Thyroid gland (tissue), 4 donors: ENCODE results near the gene STEAP1B. TPM values are rescaled to one million over a fixed set of nuclear protein-coding genes. Genes with fewer than 3 reads are reported as not detected.

Experiments
- DNase-seq, 2 donors: peaks; one replicate each; pipeline ENCODE4 v3.0.0-alpha.2; 2019
- H3K27ac ChIP-seq, 3 donors: fragments of 200-600 bp; sonication (generic); 1 replicate in 2 of 3; 2 replicates in 1 of 3; pipeline ENCODE4 v1.5.1; 2016 to 2019; ENCODE audit warnings: mild to moderate bottlenecking in 1 of 3, moderate library complexity in 1 of 3
- H3K27me3 ChIP-seq: fragments of 200-600 bp; sonication (generic); one replicate; pipeline ENCODE4 v1.5.1; 2019
- H3K36me3 ChIP-seq, 2 donors: fragments of 200-600 bp; sonication (generic); one replicate each; pipeline ENCODE4 v1.5.1; 2016 to 2019
- H3K4me1 ChIP-seq, 2 donors: fragments of 200-600 bp; sonication (generic); one replicate each; pipeline ENCODE4 v1.5.1; 2017 to 2019
- H3K4me3 ChIP-seq, 3 donors: fragments of 200-600 bp; sonication (generic); replicated peaks in 1 of 3; 1 replicate in 2 of 3; 2 replicates in 1 of 3; pipeline ENCODE4 v1.5.1; 2016; ENCODE audit warnings: mild to moderate bottlenecking in 1 of 3
- H3K9me3 ChIP-seq: fragments of 200-600 bp; sonication (generic); one replicate; pipeline ENCODE4 v1.5.1; 2017
- CTCF ChIP-seq, 6 experiments: fragments of 200-600 bp in 3 of 6; fragments of 450-650 bp in 3 of 6; sonication (generic) in 3 of 6; IDR thresholded peaks; one replicate each; pipeline ENCODE4 v1.5.1; 2016 to 2019; ENCODE audit warnings: antibody characterized with exemption in 6 of 6, mild to moderate bottlenecking in 2 of 6, inconsistent platforms in 1 of 6, moderate library complexity in 1 of 6
- POLR2A ChIP-seq, 2 donors: fragments of 450-650 bp; IDR thresholded peaks; one replicate each; pipeline ENCODE4 v1.6.1; 2017; ENCODE audit warnings: antibody characterized with exemption in 2 of 2, mild to moderate bottlenecking in 2 of 2, moderate library complexity in 1 of 2
- WGBS, 2 donors: methylation state at CpG; one replicate each; pipeline ENCODE4 v1.1.5; 2017; 5-methylcytosine and 5-hydroxymethylcytosine counted together
- intact Hi-C: fragments of 100-400 bp; cut with DNase I; formaldehyde crosslinking; loops from one replicate; pipeline ENCODE4 v1.15.1; 2023
- total RNA-seq, 4 donors: library from RNA; depleted of rRNA; stranded (reverse); fragments of >200 nt; gene quantifications; one replicate each; pipeline ENCODE4 v1.2.3, GENCODE V29; 2016

Gene STEAP1B
- total RNA-seq, 4 donors from 2014 or later = 0.33 to 0.40 TPM; not detected in 2

GRCh38 chr7:22380333-22380732 lies 119.7 kb downstream of the STEAP1B start:
- Histone ChIP-seq H3K4me3 (no peak overlapping the region), H3K27ac (no peak overlapping the region), H3K4me1 (no peaks in the 10 kb centered on the region), H3K36me3 (no peaks in the 10 kb centered on the region), H3K27me3 (no peaks in the 10 kb centered on the region), H3K9me3 (no peaks in the 10 kb centered on the region)
- intact Hi-C loops = no loop called here
- TF ChIP-seq CTCF (IDR thresholded peaks at IDR 0.05) (no peak), POLR2A (IDR thresholded peaks at IDR 0.05) (no peak)
- WGBS, 2 donors = 97 to 100% methylated on average over 2 of the region's 2 CpGs
- no peak for DNase-seq

GRCh38 chr7:22378199-22378980 lies 121.6 kb downstream of the STEAP1B start:
- TF ChIP-seq CTCF (IDR thresholded peaks at IDR 0.05) (no peak), POLR2A (IDR thresholded peaks at IDR 0.05) (no peak)
- Histone ChIP-seq H3K9me3 (no peaks in the 10 kb centered on the region), H3K36me3 (no peaks in the 10 kb centered on the region), H3K4me3 (no peak overlapping the region), H3K27ac (no peak overlapping the region), H3K27me3 (no peaks in the 10 kb centered on the region), H3K4me1 (no peaks in the 10 kb centered on the region)
- no peak for DNase-seq
- intact Hi-C loops = no loop called here
- 80 to 88% methylated on average over 7 of the region's 7 CpGs for WGBS, 2 donors

GRCh38 chr7:22377703-22378102 lies 122.3 kb downstream of the STEAP1B start:
- TF ChIP-seq POLR2A (IDR thresholded peaks at IDR 0.05) (no peak), CTCF (IDR thresholded peaks at IDR 0.05) (no peak)
- Histone ChIP-seq H3K36me3 (no peaks in the 10 kb centered on the region), H3K27me3 (no peaks in the 10 kb centered on the region), H3K4me3 (no peak overlapping the region), H3K27ac (no peak overlapping the region), H3K9me3 (no peaks in the 10 kb centered on the region), H3K4me1 (no peaks in the 10 kb centered on the region)
- 45 to 84% methylated on average over 2 of the region's 2 CpGs for WGBS, 2 donors
- intact Hi-C loops = no loop called here
- no peak for DNase-seq

GRCh38 chr7:22375359-22376048 lies 124.5 kb downstream of the STEAP1B start:
- no peaks in the 10 kb centered on the region for H3K9me3 ChIP-seq
- H3K4me1 ChIP-seq = no peaks in the 10 kb centered on the region
- H3K27ac ChIP-seq = no peak overlapping the region
- DNase-seq = no peak
- 88 to 92% methylated on average over 2 of the region's 2 CpGs for WGBS, 2 donors
- no peaks in the 10 kb centered on the region for H3K27me3 ChIP-seq
- intact Hi-C loops = no loop called here
- TF ChIP-seq POLR2A (IDR thresholded peaks at IDR 0.05) (no peak), CTCF (IDR thresholded peaks at IDR 0.05) (no peak)
- H3K4me3 ChIP-seq = no peak overlapping the region
- no peaks in the 10 kb centered on the region for H3K36me3 ChIP-seq

- intact Hi-C loops = no loop called here
- H3K27me3 ChIP-seq = no peaks in the 10 kb centered on the region
- no peaks in the 10 kb centered on the region for H3K36me3 ChIP-seq
- DNase-seq = no peak
- no peaks in the 10 kb centered on the region for H3K4me1 ChIP-seq
- no peak overlapping the region for H3K4me3 ChIP-seq
- H3K27ac ChIP-seq = no peak overlapping the region
- H3K9me3 ChIP-seq = no peaks in the 10 kb centered on the region
- TF ChIP-seq POLR2A (IDR thresholded peaks at IDR 0.05) (no peak), CTCF (IDR thresholded peaks at IDR 0.05) (no peak)
- 88 to 92% methylated on average over 2 of the region's 2 CpGs for WGBS, 2 donors
These were observed 126.1 kb downstream of the STEAP1B start for GRCh38 chr7:22373911-22374310.
